GM12878 (cell line): ENCODE data around the gene ADCYAP1R1. TPM values are rescaled to one million over a fixed set of nuclear protein-coding genes. Genes with fewer than 3 reads are reported as not detected.

Experiments used
- ATAC-seq: fragments of 200-7000 bp; cut with Tn5 transposase; 3 replicates; pipeline ENCODE4 v1.9.1; 2020; ENCODE audit warnings: mild to moderate bottlenecking, moderate library complexity
- BruUV-seq: library from RNA; stranded (reverse); fragments of 400-500 nt; replicated peaks from 2 replicates; lab custom pipeline; 2021; lab: Mats Ljungman, UMichigan
- CTCF ChIA-PET: fragments of 300-600 bp; sonication (Branson Sonifier 250); formaldehyde crosslinking; extraction: SDS; loops from one replicate; lab custom pipeline; 2021; ENCODE audit warnings: inconsistent platforms; lab: Yijun Ruan, JAX
- POLR2A ChIA-PET: fragments of 350-600 bp; formaldehyde crosslinking; extraction: SDS; loops from one replicate; lab custom pipeline; 2021; ENCODE audit warnings: inconsistent platforms; lab: Charles Lee
- RAD21 ChIA-PET: fragments of 300-600 bp; sonication (Branson Sonifier 250); formaldehyde crosslinking; loops from one replicate; lab custom pipeline; 2023; ENCODE audit warnings: antibody characterized with exemption; ENCODE audit not compliant: unreplicated experiment; lab: Charles Lee
- SMC1A ChIA-PET: fragments of 300-600 bp; sonication (Branson Sonifier 250); formaldehyde crosslinking; loops from one replicate; lab custom pipeline; 2023; ENCODE audit not compliant: unreplicated experiment, uncharacterized antibody; lab: Charles Lee
- DNase-seq: peaks from one replicate; pipeline ENCODE4 v3.0.0-alpha.2; 2011; ENCODE audit warnings: low read depth, low spot score
- FAIRE-seq: peaks from 3 replicates; lab custom pipeline; 2011; peaks lifted over from hg19 to GRCh38; lab: Jason Lieb, UNC
- H2AFZ ChIP-seq: 2 replicates; pipeline ENCODE4 v1.6.0; 2011; ENCODE audit warnings: low read depth, low read length, control low read depth; ENCODE audit not compliant: control insufficient read depth
- H3K27ac ChIP-seq: 2 replicates; pipeline ENCODE4 v1.5.1; 2011; ENCODE audit warnings: control low read depth; ENCODE audit not compliant: control insufficient read depth, insufficient read depth
- H3K27me3 ChIP-seq, 2 experiments: replicated peaks in 1 of 2; 2 replicates each; pipeline versions ENCODE4 v1.6.0 to v1.6.1; 2011; ENCODE audit warnings: low read length in 1 of 2; ENCODE audit not compliant: control insufficient read depth in 2 of 2, insufficient read depth in 2 of 2
- H3K36me3 ChIP-seq, 2 experiments: 2 replicates each; pipeline ENCODE4 v1.5.1; 2011; ENCODE audit warnings: low read length in 1 of 2; ENCODE audit not compliant: control insufficient read depth in 2 of 2, insufficient read depth in 2 of 2
- H3K4me1 ChIP-seq: 2 replicates; pipeline ENCODE4 v1.6.1; 2011; ENCODE audit warnings: mild to moderate bottlenecking, low read length, moderate library complexity, mixed read lengths; ENCODE audit not compliant: control insufficient read depth, insufficient read depth
- H3K4me2 ChIP-seq: 2 replicates; pipeline ENCODE4 v1.6.0; 2011; ENCODE audit warnings: control low read depth; ENCODE audit not compliant: control insufficient read depth, insufficient read depth
- H3K4me3 ChIP-seq: fragments of 200-600 bp; sonication (generic); 2 replicates; pipeline ENCODE4 v1.5.1; 2016
- H3K79me2 ChIP-seq: 2 replicates; pipeline ENCODE4 v1.6.0; 2011; ENCODE audit warnings: low read length; ENCODE audit not compliant: control insufficient read depth, insufficient read depth
- H3K9ac ChIP-seq: 2 replicates; pipeline ENCODE4 v1.8.0; 2011; ENCODE audit warnings: low read length, control low read depth, mixed read lengths; ENCODE audit not compliant: control insufficient read depth, insufficient read depth
- H3K9me3 ChIP-seq: replicated peaks from 3 replicates; pipeline ENCODE4 v1.5.1; 2011; ENCODE audit warnings: mild to moderate bottlenecking, low read length; ENCODE audit not compliant: control insufficient read depth, insufficient read depth
- H4K20me1 ChIP-seq: 2 replicates; pipeline ENCODE4 v1.6.0; 2011; ENCODE audit not compliant: control insufficient read depth, insufficient read depth
- BCL11A ChIP-seq: IDR thresholded peaks from 2 replicates; pipeline ENCODE4 v1.6.1; 2011; ENCODE audit warnings: low read depth, low read length
- CREB1 ChIP-seq: IDR thresholded peaks from 2 replicates; pipeline ENCODE4 v1.6.1; 2012; ENCODE audit warnings: low read depth, mild to moderate bottlenecking, inconsistent platforms
- EGR1 ChIP-seq, 2 experiments: IDR thresholded peaks; 1 replicate in 1 of 2; 2 replicates in 1 of 2; pipeline ENCODE4 v1.6.1; 2011 to 2012; ENCODE audit warnings: low read depth in 2 of 2, low read length in 2 of 2, borderline replicate concordance in 1 of 2, mild to moderate bottlenecking in 1 of 2, moderate library complexity in 1 of 2
- FOS ChIP-seq: IDR thresholded peaks from 3 replicates; pipeline ENCODE4 v1.6.1; 2011; ENCODE audit warnings: borderline replicate concordance; ENCODE audit not compliant: insufficient read length; ENCODE audit errors: extremely low read depth
- KAT2A ChIP-seq: conservative IDR thresholded peaks from 2 replicates; pipeline ENCODE4 v1.6.1; 2011; ENCODE audit warnings: low read depth, low read length; ENCODE audit not compliant: control insufficient read depth
- NFYA ChIP-seq: IDR thresholded peaks from 2 replicates; pipeline ENCODE4 v1.6.1; 2011; ENCODE audit warnings: low read depth, mild to moderate bottlenecking, low read length, improper control_type of control experiment, borderline replicate concordance
- PBX3 ChIP-seq: IDR thresholded peaks from 2 replicates; pipeline ENCODE4 v1.6.1; 2011; ENCODE audit warnings: mild to moderate bottlenecking, low read depth, low read length, moderate library complexity; ENCODE audit not compliant: insufficient replicate concordance
- RAD21 ChIP-seq: IDR thresholded peaks from 2 replicates; pipeline ENCODE4 v1.6.1; 2011; ENCODE audit warnings: mild to moderate bottlenecking, low read depth, low read length, moderate library complexity; ENCODE audit not compliant: insufficient read depth
- WGBS: methylation state at CpG from one replicate; pipeline ENCODE4 v1.1.6; 2016; ENCODE audit warnings: low lambda C conversion rate; ENCODE audit not compliant: insufficient replicate concordance, insufficient coverage; ENCODE audit errors: missing lambda C conversion rate; 5-methylcytosine and 5-hydroxymethylcytosine counted together
- in situ Hi-C: fragments of 300-500 bp; cut with MboI; formaldehyde crosslinking; loops from 9 replicates; pipeline ENCODE4 v1.14.3; 2018; ENCODE audit warnings: mixed read lengths
- intact Hi-C: fragments of 100-400 bp; cut with micrococcal nuclease; formaldehyde crosslinking; loops from one replicate; pipeline ENCODE4 v1.14.2; 2022; ENCODE audit not compliant: unreplicated experiment
- polyA plus RNA-seq, 11 experiments: library from polyadenylated mRNA; depleted of rRNA in 4 of 11; unstranded in 6 of 11; stranded (reverse) in 5 of 11; fragments of >200 nt; fragmentation: Nextera tagmentation in 4 of 11; fragmentation: Illumina TruSeq in 1 of 11; extraction: Ambion mirVana in 4 of 11; extraction: Trizol in 1 of 11; gene quantifications; 1 replicate in 1 of 11; 2 replicates in 10 of 11; pipeline versions ENCODE4 v1.2.1 to v1.2.3, GENCODE V29; 2011 to 2016; ENCODE audit warnings: inconsistent platforms in 2 of 11, missing spikeins in 2 of 11, low read depth in 1 of 11
- total RNA-seq, 4 experiments: library from RNA; depleted of rRNA in 3 of 4; stranded (reverse); fragments of >200 nt in 3 of 4; fragmentation: Illumina TruSeq in 1 of 4; extraction: Trizol in 1 of 4; gene quantifications; 2 replicates each; pipeline versions ENCODE4 v1.2.1 to v1.2.3, GENCODE V29; 2013 to 2021
- TF ChIP-seq, protein P1 (sequence below): fragments of 150-350 bp; IDR thresholded peaks from 2 replicates; pipeline ENCODE4 v1.6.1; 2016; ENCODE audit warnings: low read depth, low read length

ADCYAP1R1 gene
- total and polyA plus RNA-seq, 10 of the 15 experiments (the other 5 are each of a cell fraction or from before 2014, with no cell fraction given), result not detected

DNA sequence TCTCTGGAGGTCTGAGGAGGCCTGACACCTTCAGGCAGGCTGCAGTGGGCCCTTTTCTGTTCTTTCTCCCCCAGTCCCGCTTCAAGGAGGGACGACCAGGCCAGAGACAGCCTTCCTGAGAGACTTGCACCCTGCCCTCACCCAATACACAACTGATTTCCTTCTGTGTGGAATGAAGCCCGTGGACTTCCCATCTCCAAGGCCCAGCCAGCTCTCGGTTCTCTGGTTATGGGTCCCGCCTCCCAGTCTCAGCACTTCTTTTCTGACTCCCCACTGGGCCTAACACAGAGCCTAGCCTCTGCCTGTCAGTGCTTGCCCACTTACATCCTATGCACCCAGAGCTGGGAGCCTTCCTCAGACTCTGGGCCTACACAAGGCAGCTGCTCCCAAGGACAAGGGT is 24.1 kb upstream of the ADCYAP1R1 start:
- in situ Hi-C loops, result no loop called here
- FAIRE-seq, result no peak
- Histone ChIP-seq H3K36me3 (no peaks in the 10 kb centered on the region), H3K9ac (no peak overlapping the region), H4K20me1 (no peaks in the 10 kb centered on the region), H2AFZ (no peak overlapping the region), H3K4me2 (no peak overlapping the region), H3K79me2 (no peaks in the 10 kb centered on the region), H3K27me3 (no peaks in the 10 kb centered on the region; a peak in 1 of 4 replicates), H3K4me1 (no peaks in the 10 kb centered on the region; the same call in 1 of the 2 replicates), H3K27ac (no peak overlapping the region), H3K4me3 (no peak overlapping the region), H3K9me3 (peaks cover 3% of the 10 kb centered on the region; the same call in 1 of the 3 replicates)
- ATAC-seq, result no peak
- CTCF ChIA-PET, result interaction anchor here (1.5 kb wide), 1 partner anchor 8 kb away, joined by 4 read pairs; no protein-coding TSS in a partner anchor
- DNase-seq, result no peak
- RAD21 ChIA-PET, result interaction anchor here (1.1 to 1.3 kb wide), 2 partner anchors 95 to 228 kb away, joined by 4 to 5 read pairs; no protein-coding TSS in a partner anchor
- whole genome bisulfite sequencing, result 7% methylated on average over 5 of the region's 5 CpGs
- intact Hi-C loops, result no loop called here
- no TSS peak for BruUV-seq
- TF ChIP-seq PBX3 (no peak), FOS (no peak), NFYA (no peak), KAT2A (no peak)
- POLR2A ChIA-PET, result no interaction called here
- SMC1A ChIA-PET, result no interaction called here

- WGBS, result 69% methylated on average over 15 of the region's 18 CpGs
- H3K79me2 ChIP-seq, result no peaks in the 10 kb centered on the region
- H3K27ac ChIP-seq, result no peak overlapping the region
- ATAC-seq (no peak), FAIRE-seq (no peak), DNase-seq (no peak)
- no peak overlapping the region for H3K4me2 ChIP-seq
- H3K4me3 ChIP-seq, result no peak overlapping the region
- H2AFZ ChIP-seq, result no peak overlapping the region
- no peaks in the 10 kb centered on the region for H4K20me1 ChIP-seq
- peaks cover 3% of the 10 kb centered on the region; the same call in 1 of the 3 replicates for H3K9me3 ChIP-seq
- no TSS peak for BruUV-seq
- no peaks in the 10 kb centered on the region for H3K36me3 ChIP-seq
- in situ Hi-C loops, result no loop called here
- ChIA-PET CTCF (interaction anchor here (1.7 kb wide), 1 partner anchor 46 kb away, joined by 5 read pairs; no protein-coding TSS in a partner anchor), SMC1A (no interaction called here), RAD21 (no interaction called here), POLR2A (no interaction called here)
- H3K9ac ChIP-seq, result no peak overlapping the region
- intact Hi-C loops, result no loop called here
- no peaks in the 10 kb centered on the region; a peak in 1 of 4 replicates for H3K27me3 ChIP-seq
- H3K4me1 ChIP-seq, result no peaks in the 10 kb centered on the region; the same call in 1 of the 2 replicates
- no peak for TF ChIP-seq CREB1
- TF ChIP-seq, protein P1, sequence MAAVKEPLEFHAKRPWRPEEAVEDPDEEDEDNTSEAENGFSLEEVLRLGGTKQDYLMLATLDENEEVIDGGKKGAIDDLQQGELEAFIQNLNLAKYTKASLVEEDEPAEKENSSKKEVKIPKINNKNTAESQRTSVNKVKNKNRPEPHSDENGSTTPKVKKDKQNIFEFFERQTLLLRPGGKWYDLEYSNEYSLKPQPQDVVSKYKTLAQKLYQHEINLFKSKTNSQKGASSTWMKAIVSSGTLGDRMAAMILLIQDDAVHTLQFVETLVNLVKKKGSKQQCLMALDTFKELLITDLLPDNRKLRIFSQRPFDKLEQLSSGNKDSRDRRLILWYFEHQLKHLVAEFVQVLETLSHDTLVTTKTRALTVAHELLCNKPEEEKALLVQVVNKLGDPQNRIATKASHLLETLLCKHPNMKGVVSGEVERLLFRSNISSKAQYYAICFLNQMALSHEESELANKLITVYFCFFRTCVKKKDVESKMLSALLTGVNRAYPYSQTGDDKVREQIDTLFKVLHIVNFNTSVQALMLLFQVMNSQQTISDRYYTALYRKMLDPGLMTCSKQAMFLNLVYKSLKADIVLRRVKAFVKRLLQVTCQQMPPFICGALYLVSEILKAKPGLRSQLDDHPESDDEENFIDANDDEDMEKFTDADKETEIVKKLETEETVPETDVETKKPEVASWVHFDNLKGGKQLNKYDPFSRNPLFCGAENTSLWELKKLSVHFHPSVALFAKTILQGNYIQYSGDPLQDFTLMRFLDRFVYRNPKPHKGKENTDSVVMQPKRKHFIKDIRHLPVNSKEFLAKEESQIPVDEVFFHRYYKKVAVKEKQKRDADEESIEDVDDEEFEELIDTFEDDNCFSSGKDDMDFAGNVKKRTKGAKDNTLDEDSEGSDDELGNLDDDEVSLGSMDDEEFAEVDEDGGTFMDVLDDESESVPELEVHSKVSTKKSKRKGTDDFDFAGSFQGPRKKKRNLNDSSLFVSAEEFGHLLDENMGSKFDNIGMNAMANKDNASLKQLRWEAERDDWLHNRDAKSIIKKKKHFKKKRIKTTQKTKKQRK, result no peak
- no peak for TF ChIP-seq BCL11A
- no peak for TF ChIP-seq EGR1 (IDR thresholded peaks at IDR 0.05; ENCODE audit: borderline replicate concordance in 1 of 2, low read depth in 2 of 2, low read length in 2 of 2)
- no peak for TF ChIP-seq RAD21
Observed at GRCh38 chr7:31028417-31028992, 23.6 kb upstream of the ADCYAP1R1 start.
